Testis (tissue), 3 donors: ENCODE data around the gene TMEM87B. TPM values are rescaled to one million over a fixed set of nuclear protein-coding genes. Genes with fewer than 3 reads are reported as not detected.

ENCODE experiments used
- DNase-seq: peaks from one replicate; pipeline ENCODE4 v3.0.0-alpha.2; 2019
- H3K27ac ChIP-seq, 2 donors: fragments of 200-600 bp; sonication (generic); one replicate each; pipeline ENCODE4 v1.5.1; 2019
- H3K27me3 ChIP-seq: fragments of 200-600 bp; sonication (generic); one replicate; pipeline ENCODE4 v1.5.1; 2019
- H3K36me3 ChIP-seq: fragments of 200-600 bp; sonication (generic); one replicate; pipeline ENCODE4 v1.5.1; 2017; ENCODE audit warnings: low read depth; ENCODE audit errors: missing control alignments
- H3K4me1 ChIP-seq: fragments of 200-600 bp; sonication (generic); one replicate; pipeline ENCODE4 v1.5.1; 2019
- H3K4me3 ChIP-seq, 2 donors: fragments of 200-600 bp; sonication (generic); one replicate each; pipeline ENCODE4 v1.5.1; 2017 to 2019
- H3K9me3 ChIP-seq: fragments of 200-600 bp; sonication (generic); one replicate; pipeline ENCODE4 v1.5.1; 2017
- CTCF ChIP-seq, 3 experiments: fragments of 450-650 bp in 2 of 3; fragments of 200-600 bp in 1 of 3; sonication (generic) in 1 of 3; IDR thresholded peaks; one replicate each; pipeline ENCODE4 v1.5.1; 2016 to 2019; ENCODE audit warnings: antibody characterized with exemption in 3 of 3, mild to moderate bottlenecking in 2 of 3, moderate library complexity in 1 of 3
- POLR2A ChIP-seq: fragments of 450-650 bp; IDR thresholded peaks from one replicate; pipeline ENCODE4 v1.6.1; 2017; ENCODE audit warnings: antibody characterized with exemption, mild to moderate bottlenecking, moderate library complexity
- WGBS, 2 donors: methylation state at CpG; one replicate each; pipeline ENCODE4 v1.1.5; 2018; 5-methylcytosine and 5-hydroxymethylcytosine counted together
- intact Hi-C: fragments of 100-400 bp; cut with DNase I; formaldehyde crosslinking; loops from one replicate; pipeline ENCODE4 v1.15.1; 2023; ENCODE audit warnings: low total_unique reads
- polyA plus RNA-seq: library from polyadenylated mRNA; stranded (reverse); fragments of 350-450 nt; fragmentation: Illumina TruSeq; extraction: RNeasy Lipid Tissue Mini Kit (QIAGEN cat#74804); gene quantifications from one replicate; pipeline ENCODE4 v1.2.3, GENCODE V29; 2014; ENCODE audit warnings: low read depth, low replicate concordance; ENCODE audit not compliant: insufficient read depth
- total RNA-seq, 2 donors: library from RNA; depleted of rRNA; stranded (reverse); fragments of >200 nt; gene quantifications; one replicate each; pipeline ENCODE4 v1.2.3, GENCODE V29; 2016

The TMEM87B gene
- total and polyA plus RNA-seq, 3 donors from 2014 or later, result 12.9 to 22.6 (median 13.2) TPM

DNA sequence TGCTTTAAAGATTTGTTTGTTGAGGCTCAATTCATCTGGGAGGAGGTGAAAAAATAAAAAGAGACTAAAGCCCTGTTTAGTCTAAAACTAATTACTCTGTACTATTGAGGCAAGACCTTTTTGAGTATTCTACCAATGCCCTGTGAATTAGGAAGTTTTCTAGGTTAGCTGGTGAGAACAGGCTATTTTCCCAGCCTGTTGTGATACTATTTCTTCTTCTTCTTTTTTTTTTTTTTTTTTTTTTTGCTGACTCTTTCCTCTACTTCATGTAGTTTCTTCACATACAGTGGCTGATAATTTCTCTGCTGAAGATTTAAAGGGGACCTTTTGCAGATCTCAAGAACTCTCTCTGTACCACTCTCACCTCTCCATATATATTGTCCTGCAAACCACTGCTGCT, 8.8 kb upstream of the TMEM87B start:
- no peaks in the 10 kb centered on the region for H3K36me3 ChIP-seq
- no peak for DNase-seq
- no peak overlapping the region for H3K27ac ChIP-seq
- intact Hi-C loops, result loop anchor here (5.0 kb wide), 1 partner anchor 154 kb away; no protein-coding TSS in a partner anchor
- no peaks in the 10 kb centered on the region for H3K27me3 ChIP-seq
- no peak overlapping the region for H3K4me3 ChIP-seq
- H3K9me3 ChIP-seq, result no peaks in the 10 kb centered on the region
- TF ChIP-seq POLR2A, result no peak
- H3K4me1 ChIP-seq, result peaks cover 9% of the 10 kb centered on the region

GRCh38 chr2:112047537-112048235, 7.4 kb upstream of the TMEM87B start:
- no peaks in the 10 kb centered on the region for H3K9me3 ChIP-seq
- H3K27me3 ChIP-seq, result no peaks in the 10 kb centered on the region
- H3K4me1 ChIP-seq, result peaks cover 9% of the 10 kb centered on the region
- DNase-seq, result no peak
- 58 to 79% methylated on average over 7 of the region's 7 CpGs for WGBS, 2 donors
- no peak overlapping the region for H3K27ac ChIP-seq
- no peaks in the 10 kb centered on the region for H3K36me3 ChIP-seq
- H3K4me3 ChIP-seq, result no peak overlapping the region
- intact Hi-C loops, result loop anchor here (5.0 kb wide), 1 partner anchor 155 kb away; no protein-coding TSS in a partner anchor
- TF ChIP-seq CTCF (IDR thresholded peaks at IDR 0.05) (no peak), POLR2A (no peak)

DNA sequence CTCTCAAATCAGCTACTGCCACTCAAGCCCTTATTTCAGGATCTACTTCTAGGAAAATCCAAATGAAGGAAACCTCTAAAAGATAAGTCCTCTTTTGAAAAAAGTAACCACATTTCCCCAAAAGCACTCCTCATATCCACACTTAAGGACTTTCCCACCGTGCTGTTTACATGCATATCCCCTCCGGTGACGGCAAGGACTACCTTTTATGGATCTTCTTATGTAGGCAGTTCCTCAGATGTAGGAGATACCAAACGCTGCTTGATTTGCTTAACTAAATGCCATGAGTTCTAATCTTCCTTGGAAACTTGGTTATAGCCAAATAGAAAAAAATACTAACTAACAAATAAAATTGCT, 6.9 kb upstream of the TMEM87B start:
- intact Hi-C loops, result loop anchor here (5.0 kb wide), 1 partner anchor 156 kb away; no protein-coding TSS in a partner anchor
- WGBS, 2 donors, result 62 to 68% methylated on average over 4 of the region's 4 CpGs

GRCh38 chr2:112048887-112049286, 6.2 kb upstream of the TMEM87B start:
- DNase-seq, result peak; percentile 48
- Histone ChIP-seq H3K27ac (no peak overlapping the region), H3K9me3 (no peaks in the 10 kb centered on the region), H3K36me3 (no peaks in the 10 kb centered on the region), H3K4me3 (no peak overlapping the region), H3K4me1 (peaks cover 15% of the 10 kb centered on the region), H3K27me3 (no peaks in the 10 kb centered on the region)
- intact Hi-C loops, result loop anchor here (5.0 kb wide), 1 partner anchor 157 kb away; no protein-coding TSS in a partner anchor
- TF ChIP-seq POLR2A, result no peak
- peak; percentile 78 to 93 (median 84) for TF ChIP-seq CTCF (IDR thresholded peaks at IDR 0.05)
- WGBS, 2 donors, result 26 to 43% methylated on average over 3 of the region's 3 CpGs

More for the DNA sequence above, 6.9 kb upstream of the TMEM87B start:
- no peak for TF ChIP-seq CTCF (IDR thresholded peaks at IDR 0.05)
- TF ChIP-seq POLR2A, result no peak
- H3K4me1 ChIP-seq, result peaks cover 9% of the 10 kb centered on the region
- DNase-seq, result no peak
- H3K36me3 ChIP-seq, result no peaks in the 10 kb centered on the region
- no peaks in the 10 kb centered on the region for H3K27me3 ChIP-seq
- no peak overlapping the region for H3K4me3 ChIP-seq
- H3K9me3 ChIP-seq, result no peaks in the 10 kb centered on the region
- no peak overlapping the region for H3K27ac ChIP-seq

GRCh38 chr2:112050316-112050715, 4.8 kb upstream of the TMEM87B start:
- intact Hi-C loops, result no loop called here
- peaks cover 15% of the 10 kb centered on the region for H3K4me1 ChIP-seq

More at GRCh38 chr2:112050316-112050715, 4.8 kb upstream of the TMEM87B start:
- H3K27ac ChIP-seq, result no peak overlapping the region
- no peak overlapping the region for H3K4me3 ChIP-seq
- DNase-seq, result no peak
- WGBS, 2 donors, result 80 to 93% methylated on average over 1 of the region's 1 CpG
- TF ChIP-seq CTCF (IDR thresholded peaks at IDR 0.05) (no peak), POLR2A (no peak)
- no peaks in the 10 kb centered on the region for H3K9me3 ChIP-seq
- H3K27me3 ChIP-seq, result no peaks in the 10 kb centered on the region
- no peaks in the 10 kb centered on the region for H3K36me3 ChIP-seq
